ENCODE measurements around the gene KIAA1217.

GRCh38 chr10:24201503-24202180 is 7.3 kb upstream of the KIAA1217 start:
- TF ChIP-seq MAFK (IDR thresholded peaks at IDR 0.05; ENCODE audit: partially characterized antibody) (no peak), CTCF (IDR thresholded peaks at IDR 0.05) (no peak), RCOR1 (IDR thresholded peaks at IDR 0.05; ENCODE audit: low read depth, low read length) (no peak), CEBPB (IDR thresholded peaks at IDR 0.05) (no peak), POLR2A (IDR thresholded peaks at IDR 0.05; ENCODE audit: low read length) (no peak), RFX5 (IDR thresholded peaks at IDR 0.05) (no peak)
